Ishikawa (cell line): Measurements from ENCODE around the gene STON2.

Experiments used
- CEBPB ChIP-seq: IDR thresholded peaks from 2 replicates; pipeline ENCODE4 v1.6.1; 2012
- CREB1 ChIP-seq: IDR thresholded peaks from 2 replicates; pipeline ENCODE4 v1.6.1; 2012; ENCODE audit warnings: low read depth
- EGR1 ChIP-seq: IDR thresholded peaks from 2 replicates; pipeline ENCODE4 v1.6.1; 2012
- NFIC ChIP-seq: IDR thresholded peaks from 2 replicates; pipeline ENCODE4 v1.6.1; 2012
- RAD21 ChIP-seq: IDR thresholded peaks from 2 replicates; pipeline ENCODE4 v1.6.1; 2012; ENCODE audit warnings: low read depth
- REST ChIP-seq: IDR thresholded peaks from 2 replicates; pipeline ENCODE4 v1.6.1; 2012; ENCODE audit warnings: low read depth, mild to moderate bottlenecking
- TAF1 ChIP-seq: IDR thresholded peaks from 2 replicates; pipeline ENCODE4 v1.6.1; 2012; ENCODE audit warnings: low read depth, mild to moderate bottlenecking
- TEAD4 ChIP-seq: IDR thresholded peaks from 2 replicates; pipeline ENCODE4 v1.6.1; 2012
- USF1 ChIP-seq: IDR thresholded peaks from 2 replicates; pipeline ENCODE4 v1.6.1; 2012
- YY1 ChIP-seq: IDR thresholded peaks from 2 replicates; pipeline ENCODE4 v1.6.1; 2012; ENCODE audit warnings: low read depth

GRCh38 chr14:81343701-81344100 lies 56.4 kb downstream of the STON2 start:
- no peak for TF ChIP-seq USF1
- no peak for TF ChIP-seq REST
- no peak for TF ChIP-seq YY1
- TF ChIP-seq EGR1: no peak
- TF ChIP-seq CEBPB: no peak
- TF ChIP-seq TAF1: no peak
- no peak for TF ChIP-seq CREB1
- no peak for TF ChIP-seq RAD21
- TF ChIP-seq TEAD4: no peak
- no peak for TF ChIP-seq NFIC
